NT2/D1 (cell line): ENCODE results near the gene ZBTB3.

ENCODE experiments used
- DNase-seq: peaks from one replicate; pipeline ENCODE4 v3.0.0-alpha.2; 2011; ENCODE audit warnings: low read depth, low spot score
- H3K27me3 ChIP-seq: 2 replicates; pipeline ENCODE4 v1.6.0; 2011; ENCODE audit warnings: mild to moderate bottlenecking; ENCODE audit not compliant: insufficient read length, insufficient read depth
- H3K36me3 ChIP-seq: 2 replicates; pipeline ENCODE4 v1.6.1; 2011; ENCODE audit warnings: mild to moderate bottlenecking, low read length, mixed read lengths; ENCODE audit not compliant: insufficient read depth, insufficient read length
- H3K4me1 ChIP-seq: 2 replicates; pipeline ENCODE4 v1.5.1; 2011; ENCODE audit not compliant: insufficient read depth, insufficient read length
- H3K4me3 ChIP-seq: 2 replicates; pipeline ENCODE4 v1.5.1; 2011; ENCODE audit warnings: low read depth; ENCODE audit not compliant: insufficient read length
- H3K9ac ChIP-seq: 2 replicates; pipeline ENCODE4 v1.6.0; 2011; ENCODE audit warnings: low read depth; ENCODE audit not compliant: insufficient read length
- H3K9me3 ChIP-seq: 2 replicates; pipeline ENCODE4 v1.5.1; 2011; ENCODE audit warnings: mild to moderate bottlenecking, low read length; ENCODE audit not compliant: insufficient read depth
- SUZ12 ChIP-seq: IDR thresholded peaks from 2 replicates; pipeline ENCODE4 v1.6.1; 2011; ENCODE audit not compliant: insufficient read length, insufficient read depth; ENCODE audit errors: extremely low read depth
- YY1 ChIP-seq: IDR thresholded peaks from 2 replicates; pipeline ENCODE4 v1.6.1; 2011; ENCODE audit not compliant: insufficient read length, insufficient read depth
- ZNF274 ChIP-seq: IDR thresholded peaks from 2 replicates; pipeline ENCODE4 v1.6.1; 2011; ENCODE audit warnings: mild to moderate bottlenecking, low read depth, low read length

The ZBTB3 gene

DNA sequence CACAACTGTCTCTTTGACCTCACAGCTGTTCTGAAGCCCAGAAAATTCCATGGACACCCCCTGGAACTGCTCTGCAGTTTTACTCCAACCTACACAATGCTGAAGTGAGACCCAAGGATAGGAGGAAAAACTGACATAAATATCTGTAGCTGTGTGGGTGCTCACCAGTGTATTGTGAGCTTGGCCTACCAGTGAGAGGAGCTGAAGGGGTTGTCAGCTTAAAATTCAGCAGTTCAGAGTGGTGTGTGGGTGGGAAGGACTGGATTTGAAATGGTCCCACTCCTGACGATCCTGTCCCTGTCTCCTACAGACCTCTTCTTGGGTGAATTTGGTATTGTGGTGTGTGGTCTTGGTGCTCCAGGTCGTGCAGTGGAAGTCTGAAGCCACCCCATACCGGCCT, 35.6 kb upstream of the ZBTB3 start:
- H3K36me3 ChIP-seq, result peaks cover 69% of the 10 kb centered on the region
- H3K9me3 ChIP-seq, result no peaks in the 10 kb centered on the region
- H3K9ac ChIP-seq, result no peak overlapping the region
- no peak overlapping the region for H3K4me3 ChIP-seq
- H3K4me1 ChIP-seq, result peaks cover 3% of the 10 kb centered on the region
- DNase-seq, result no peak
- TF ChIP-seq SUZ12 (no peak), YY1 (no peak), ZNF274 (no peak)
- no peaks in the 10 kb centered on the region for H3K27me3 ChIP-seq

- Histone ChIP-seq H3K4me3 (no peak overlapping the region), H3K9me3 (no peaks in the 10 kb centered on the region), H3K9ac (no peak overlapping the region), H3K4me1 (peaks cover 3% of the 10 kb centered on the region), H3K36me3 (peaks cover 66% of the 10 kb centered on the region), H3K27me3 (no peaks in the 10 kb centered on the region)
- TF ChIP-seq SUZ12 (no peak), ZNF274 (no peak), YY1 (no peak)
- no peak for DNase-seq
Observed at GRCh38 chr11:62788991-62789390, 35.0 kb upstream of the ZBTB3 start.

DNA sequence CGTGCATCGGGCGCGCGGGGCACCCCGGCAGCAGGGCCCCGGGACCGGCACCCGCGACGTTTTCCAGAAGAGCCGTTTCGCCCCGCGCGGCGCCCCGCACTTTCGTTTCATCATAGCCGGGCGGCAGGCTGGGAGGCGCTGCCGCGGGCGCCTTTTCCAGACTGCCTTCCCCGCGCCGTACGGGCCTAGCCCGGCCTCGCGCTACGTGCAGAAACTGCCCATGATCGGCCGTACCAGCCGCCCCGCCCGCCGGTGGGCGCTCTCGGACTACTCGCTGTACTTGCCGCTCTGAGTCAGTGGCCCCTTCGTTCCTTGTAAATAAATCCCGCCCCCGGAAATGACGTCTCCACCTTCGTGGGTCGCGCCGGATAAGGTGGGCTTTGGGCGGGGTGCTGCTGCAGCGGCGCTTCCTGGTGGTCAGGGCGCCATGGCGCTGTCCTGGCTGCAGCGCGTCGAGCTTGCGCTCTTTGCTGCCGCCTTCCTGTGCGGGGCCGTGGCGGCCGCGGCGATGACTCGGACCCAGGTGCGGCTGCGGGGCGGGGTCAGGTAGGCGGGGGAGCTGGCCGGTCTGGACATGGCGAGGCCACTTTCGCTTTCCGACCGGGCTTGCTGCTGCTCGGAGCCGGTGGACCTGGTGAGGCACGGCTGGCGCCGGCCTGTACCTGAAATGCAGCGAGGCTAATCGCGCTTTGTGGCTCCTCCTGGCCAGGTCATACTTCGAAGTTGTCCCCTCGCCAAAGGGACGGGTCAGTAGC, 33.2 kb upstream of the ZBTB3 start, which contains the start of gene TMEM179B:
TSS of gene TMEM179B (plus strand) at position 398 of the 755 bp plus-strand sequence. CDS start at position 428, 30 bp downstream.
- Histone ChIP-seq H3K4me1 (peaks cover 3% of the 10 kb centered on the region), H3K4me3 (peak within 1 kb of the TSS; percentile 89), H3K36me3 (peaks cover 63% of the 10 kb centered on the region), H3K27me3 (no peaks in the 10 kb centered on the region), H3K9ac (peak within 1 kb of the TSS; percentile 93), H3K9me3 (no peaks in the 10 kb centered on the region)
- DNase-seq, result peak; percentile 99
- TF ChIP-seq ZNF274 (no peak), YY1 (peak; percentile 73), SUZ12 (no peak)

- Histone ChIP-seq H3K27me3 (no peaks in the 10 kb centered on the region), H3K4me1 (peaks cover 3% of the 10 kb centered on the region), H3K9ac (peak overlapping the region; percentile 92), H3K9me3 (no peaks in the 10 kb centered on the region), H3K36me3 (peaks cover 65% of the 10 kb centered on the region), H3K4me3 (peak overlapping the region; percentile 89)
- TF ChIP-seq SUZ12 (no peak), ZNF274 (no peak)
- DNase-seq, result peak; percentile 82
Observed at GRCh38 chr11:62786318-62787004, 32.5 kb upstream of the ZBTB3 start.

DNA sequence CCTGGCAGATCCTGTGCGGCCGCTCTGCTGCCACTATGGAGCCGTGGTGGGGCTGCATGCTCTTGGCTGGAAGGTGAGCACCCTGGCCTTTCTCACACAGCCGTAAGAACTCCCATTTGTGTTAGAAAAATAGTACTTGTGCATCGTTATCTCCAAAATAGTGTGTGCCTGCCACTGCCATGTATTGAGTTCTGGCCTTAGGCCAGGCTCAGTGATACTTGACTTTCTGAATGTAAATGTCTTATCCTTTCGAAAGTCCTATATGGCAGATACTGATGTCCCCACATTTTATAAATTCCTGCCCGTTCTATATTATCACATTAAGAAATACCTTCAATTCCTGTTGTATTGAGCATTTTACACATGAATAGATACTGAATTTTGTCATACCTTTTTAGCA, 28.8 kb upstream of the ZBTB3 start:
- Histone ChIP-seq H3K4me1 (no peaks in the 10 kb centered on the region), H3K9me3 (no peaks in the 10 kb centered on the region), H3K4me3 (no peak overlapping the region), H3K27me3 (no peaks in the 10 kb centered on the region), H3K36me3 (peaks cover 57% of the 10 kb centered on the region), H3K9ac (no peak overlapping the region)
- no peak for DNase-seq
- TF ChIP-seq SUZ12, result no peak
- no peak for TF ChIP-seq ZNF274
- TF ChIP-seq YY1, result no peak

GRCh38 chr11:62778441-62778840, 24.5 kb upstream of the ZBTB3 start:
- DNase-seq, result no peak
- Histone ChIP-seq H3K9ac (no peak overlapping the region), H3K4me3 (no peak overlapping the region), H3K27me3 (no peaks in the 10 kb centered on the region), H3K9me3 (no peaks in the 10 kb centered on the region), H3K36me3 (peaks cover 67% of the 10 kb centered on the region), H3K4me1 (no peaks in the 10 kb centered on the region)
- TF ChIP-seq ZNF274 (no peak), YY1 (no peak), SUZ12 (no peak)

DNA sequence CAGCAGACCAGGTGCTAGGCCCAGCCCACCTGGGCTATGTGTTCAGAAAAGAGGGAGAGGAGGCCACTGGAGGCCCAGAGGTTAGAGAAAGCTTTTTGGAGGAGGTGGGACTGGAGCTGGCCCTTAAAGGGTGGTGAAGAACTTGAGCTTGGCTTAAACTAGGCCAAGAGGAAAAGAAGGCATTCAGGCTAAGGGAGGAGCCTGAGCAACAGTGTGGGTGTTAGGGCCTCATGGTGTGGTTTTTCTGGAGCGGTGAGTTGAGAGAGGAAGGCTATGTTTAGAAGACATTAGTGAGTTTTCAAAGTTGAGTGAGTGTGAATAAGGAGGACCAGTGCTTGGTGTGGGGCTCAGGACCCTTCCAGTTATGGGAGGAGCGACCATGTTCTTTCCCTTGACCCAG, 23.4 kb upstream of the ZBTB3 start:
- TF ChIP-seq SUZ12, result no peak
- TF ChIP-seq YY1, result no peak
- no peak for TF ChIP-seq ZNF274
- H3K4me3 ChIP-seq, result no peak overlapping the region
- no peak overlapping the region for H3K9ac ChIP-seq
- H3K36me3 ChIP-seq, result peaks cover 60% of the 10 kb centered on the region
- DNase-seq, result no peak
- no peaks in the 10 kb centered on the region for H3K27me3 ChIP-seq
- H3K9me3 ChIP-seq, result no peaks in the 10 kb centered on the region
- no peaks in the 10 kb centered on the region for H3K4me1 ChIP-seq
